CD4-positive, alpha-beta T cell (primary cell): Measurements from ENCODE around the gene FCGR2B. TPM values are rescaled to one million over a fixed set of nuclear protein-coding genes. Genes with fewer than 3 reads are reported as not detected.
"Not testable (repeated sequence)": the region's sequence is repeated elsewhere in the genome, so short reads cannot be mapped to it uniquely, and the experiment has no call there.

ENCODE experiments used
- ATAC-seq: fragments of 200-7000 bp; cut with Tn5 transposase; one replicate; pipeline ENCODE4 v1.10.0; 2022; ENCODE audit warnings: mild to moderate bottlenecking; ENCODE audit not compliant: poor library complexity
- CTCF ChIA-PET: fragments of 350-600 bp; sonication (Branson Sonifier 250); formaldehyde crosslinking; loops from one replicate; lab custom pipeline; 2021; ENCODE audit warnings: antibody characterized with exemption, inconsistent platforms; lab: Charles Lee
- POLR2A ChIA-PET: fragments of 350-600 bp; sonication (Branson Sonifier 250); formaldehyde crosslinking; loops from one replicate; lab custom pipeline; 2021; ENCODE audit warnings: antibody characterized with exemption, inconsistent platforms; lab: Charles Lee
- DNase-seq, 14 experiments: peaks; one replicate each; pipeline ENCODE4 v3.0.0-alpha.2; 2013 to 2020; ENCODE audit warnings: mixed read lengths in 2 of 14
- H3K27ac ChIP-seq, 2 donors: one replicate each; pipeline versions ENCODE4 v1.5.1 to v1.7.0; 2013; ENCODE audit warnings: low read length in 2 of 2, low read depth in 1 of 2, mild to moderate bottlenecking in 1 of 2
- H3K27me3 ChIP-seq, 2 experiments: 1 replicate in 1 of 2; 2 replicates in 1 of 2; pipeline versions ENCODE4 v1.6.1 to v1.7.0; 2013; ENCODE audit warnings: low read length in 2 of 2, control low read depth in 1 of 2, mild to moderate bottlenecking in 1 of 2, moderate library complexity in 1 of 2; ENCODE audit not compliant: insufficient read depth in 2 of 2, control insufficient read depth in 1 of 2
- H3K36me3 ChIP-seq: one replicate; pipeline ENCODE4 v1.6.1; 2013; ENCODE audit warnings: low read length, control low read depth; ENCODE audit not compliant: insufficient read depth
- H3K4me1 ChIP-seq: one replicate; pipeline ENCODE4 v1.6.1; 2013; ENCODE audit warnings: low read length, control low read depth; ENCODE audit not compliant: insufficient read depth
- H3K4me3 ChIP-seq: one replicate; pipeline ENCODE4 v1.5.1; 2013; ENCODE audit warnings: mild to moderate bottlenecking, low read length, moderate library complexity
- H3K9me3 ChIP-seq, 2 experiments: 1 replicate in 1 of 2; 2 replicates in 1 of 2; pipeline versions ENCODE4 v1.6.1 to v1.7.0; 2013; ENCODE audit warnings: low read length in 2 of 2, mild to moderate bottlenecking in 2 of 2, control low read depth in 1 of 2, moderate library complexity in 1 of 2; ENCODE audit not compliant: control insufficient read depth in 1 of 2, insufficient read depth in 1 of 2
- H3K27ac Mint-ChIP-seq: one replicate; pipeline ENCODE4 v1.8.0; 2020; ENCODE audit warnings: mixed read lengths
- H3K27me3 Mint-ChIP-seq: one replicate; pipeline ENCODE4 v1.8.0; 2021; ENCODE audit warnings: mixed read lengths
- H3K36me3 Mint-ChIP-seq: one replicate; pipeline ENCODE4 v1.8.0; 2021; ENCODE audit warnings: low read depth, mixed read lengths
- H3K4me1 Mint-ChIP-seq: one replicate; pipeline ENCODE4 v1.8.0; 2021; ENCODE audit warnings: low read depth, mixed read lengths
- H3K4me3 Mint-ChIP-seq: one replicate; pipeline ENCODE4 v1.8.0; 2020; ENCODE audit warnings: mild to moderate bottlenecking, mixed read lengths
- H3K9me3 Mint-ChIP-seq: one replicate; pipeline ENCODE4 v1.8.0; 2020; ENCODE audit warnings: mixed read lengths
- CTCF ChIP-seq: fragments of 200-600 bp; IDR thresholded peaks from one replicate; pipeline ENCODE4 v1.8.0; 2022; ENCODE audit warnings: antibody characterized with exemption, mild to moderate bottlenecking
- intact Hi-C, 2 experiments: fragments of 100-400 bp; cut with DNase I in 1 of 2; cut with micrococcal nuclease in 1 of 2; formaldehyde crosslinking; loops; one replicate each; pipeline versions ENCODE4 v1.15.1 to v1.9.0; 2023 to 2025; cut with DNase I, micrococcal nuclease
- total RNA-seq, 174 experiments: library from RNA in 2 of 174; stranded (reverse) in 2 of 174; gene quantifications; one replicate each; pipeline ENCODE4 v1.2.3 and lab custom pipeline; 2021 to 2026

The FCGR2B gene
- total RNA-seq, 2 experiments from 2014 or later = 0.36 TPM; not detected in 1

GRCh38 chr1:161642697-161643096 lies 20.2 kb upstream of the FCGR2B start:
- H3K4me1 ChIP-seq, H3K4me3 ChIP-seq, H3K4me3 Mint-ChIP-seq, H3K27ac Mint-ChIP-seq, H3K9me3 Mint-ChIP-seq, H3K36me3 Mint-ChIP-seq, H3K9me3 ChIP-seq, H3K27me3 Mint-ChIP-seq, CTCF ChIA-PET, H3K36me3 ChIP-seq, H3K4me1 Mint-ChIP-seq, H3K27me3 ChIP-seq, POLR2A ChIA-PET, intact Hi-C loops, H3K27ac ChIP-seq: not testable (repeated sequence)
- ATAC-seq (peak; percentile 34), DNase-seq (peak in 3 of 14 experiments; percentile 38 to 44 (median 41))

- H3K27ac ChIP-seq, H3K4me3 ChIP-seq, H3K9me3 ChIP-seq, CTCF ChIA-PET, POLR2A ChIA-PET, H3K27me3 ChIP-seq, H3K4me1 ChIP-seq, ATAC-seq, H3K4me1 Mint-ChIP-seq, H3K36me3 ChIP-seq, H3K9me3 Mint-ChIP-seq, DNase-seq, H3K27ac Mint-ChIP-seq, intact Hi-C loops, H3K27me3 Mint-ChIP-seq, H3K4me3 Mint-ChIP-seq, H3K36me3 Mint-ChIP-seq: not testable (repeated sequence)
Measured at GRCh38 chr1:161643481-161644208, 19.3 kb upstream of the FCGR2B start.

GRCh38 chr1:161644855-161645254 lies 18.1 kb upstream of the FCGR2B start:
- H3K4me3 Mint-ChIP-seq, H3K27ac ChIP-seq, H3K36me3 Mint-ChIP-seq, H3K4me3 ChIP-seq, POLR2A ChIA-PET, H3K9me3 Mint-ChIP-seq, ATAC-seq, H3K4me1 ChIP-seq, H3K27me3 ChIP-seq, H3K9me3 ChIP-seq, H3K27ac Mint-ChIP-seq, H3K36me3 ChIP-seq, H3K4me1 Mint-ChIP-seq, intact Hi-C loops, DNase-seq: not testable (repeated sequence)
- CTCF ChIA-PET = interaction anchor here (1.0 kb wide), 1 partner anchor 96 kb away, joined by 4 read pairs; no protein-coding TSS in a partner anchor
- H3K27me3 Mint-ChIP-seq = peaks cover 11% of the 10 kb centered on the region

- H3K4me1 ChIP-seq, H3K36me3 ChIP-seq, H3K27me3 ChIP-seq, H3K36me3 Mint-ChIP-seq, H3K4me3 ChIP-seq, H3K4me3 Mint-ChIP-seq, H3K27ac Mint-ChIP-seq, H3K4me1 Mint-ChIP-seq, H3K9me3 Mint-ChIP-seq, H3K9me3 ChIP-seq, POLR2A ChIA-PET, H3K27ac ChIP-seq: not testable (repeated sequence)
- CTCF ChIA-PET = interaction anchor here (0.6 to 1.1 kb wide), 3 partner anchors 10 to 94 kb away, joined by 3 read pairs; no protein-coding TSS in a partner anchor
- peak in 3 of 14 experiments; percentile 47 to 57 (median 52) for DNase-seq
- intact Hi-C loops = loop anchor here in 1 of 2 experiments (1.0 kb wide), 1 partner anchor 94 kb away; no protein-coding TSS in a partner anchor
- peaks cover 11% of the 10 kb centered on the region for H3K27me3 Mint-ChIP-seq
- peak; percentile 49 for ATAC-seq
- TF ChIP-seq CTCF = peak; percentile 61
Measured at GRCh38 chr1:161647507-161648360, 15.2 kb upstream of the FCGR2B start.

- H3K27ac ChIP-seq, H3K9me3 Mint-ChIP-seq, H3K36me3 Mint-ChIP-seq, ATAC-seq, intact Hi-C loops, POLR2A ChIA-PET, H3K4me3 ChIP-seq, H3K36me3 ChIP-seq, DNase-seq, H3K4me3 Mint-ChIP-seq, H3K4me1 Mint-ChIP-seq, H3K4me1 ChIP-seq, H3K9me3 ChIP-seq, H3K27me3 ChIP-seq, H3K27me3 Mint-ChIP-seq, H3K27ac Mint-ChIP-seq, CTCF ChIA-PET: not testable (repeated sequence)
Measured at GRCh38 chr1:161653541-161653940, 9.4 kb upstream of the FCGR2B start.

- H3K4me3 ChIP-seq, H3K4me1 Mint-ChIP-seq, H3K36me3 Mint-ChIP-seq, H3K4me3 Mint-ChIP-seq, H3K27me3 Mint-ChIP-seq, H3K27me3 ChIP-seq, intact Hi-C loops, POLR2A ChIA-PET, DNase-seq, H3K4me1 ChIP-seq, CTCF ChIA-PET, H3K27ac Mint-ChIP-seq, H3K9me3 Mint-ChIP-seq, ATAC-seq, H3K27ac ChIP-seq, H3K36me3 ChIP-seq, H3K9me3 ChIP-seq: not testable (repeated sequence)
Measured at GRCh38 chr1:161653971-161654370, 9.0 kb upstream of the FCGR2B start.
